Bladder microvascular endothelial cell (primary cell): Measurements from ENCODE around the gene OR6K2. TPM values are rescaled to one million over a fixed set of nuclear protein-coding genes. Genes with fewer than 3 reads are reported as not detected.

Experiments
- total RNA-seq: library from RNA; depleted of rRNA; stranded (reverse); fragments of >200 nt; gene quantifications from 2 replicates; pipeline ENCODE4 v1.2.3, GENCODE V29; 2014

OR6K2 gene, protein sequence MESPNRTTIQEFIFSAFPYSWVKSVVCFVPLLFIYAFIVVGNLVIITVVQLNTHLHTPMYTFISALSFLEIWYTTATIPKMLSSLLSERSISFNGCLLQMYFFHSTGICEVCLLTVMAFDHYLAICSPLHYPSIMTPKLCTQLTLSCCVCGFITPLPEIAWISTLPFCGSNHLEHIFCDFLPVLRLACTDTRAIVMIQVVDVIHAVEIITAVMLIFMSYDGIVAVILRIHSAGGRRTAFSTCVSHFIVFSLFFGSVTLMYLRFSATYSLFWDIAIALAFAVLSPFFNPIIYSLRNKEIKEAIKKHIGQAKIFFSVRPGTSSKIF
- total RNA-seq = not detected in 2 replicates

DNA sequence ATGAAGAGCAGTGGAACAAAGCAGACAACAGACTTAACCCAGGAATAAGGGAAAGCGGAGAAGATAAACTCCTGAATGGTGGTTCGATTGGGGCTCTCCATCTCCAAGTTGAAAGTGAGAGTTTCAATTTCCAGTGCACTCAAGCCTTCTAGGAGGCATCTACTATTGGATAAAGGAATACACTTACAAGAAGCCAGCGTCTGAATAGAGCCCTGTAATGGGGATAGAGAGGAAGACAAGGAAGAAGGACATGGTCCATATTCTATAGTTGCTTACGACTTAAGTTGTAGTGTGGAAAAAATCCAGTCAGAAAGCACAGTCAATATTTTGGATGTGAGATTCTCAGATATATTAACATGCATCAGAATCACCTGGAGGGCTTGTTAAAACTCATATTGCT is at the start of gene OR6K2:
OR6K2 (minus strand) TSS at position 101 of the 400 bp plus-strand sequence; CDS start at position 101, 0 bp downstream.

DNA sequence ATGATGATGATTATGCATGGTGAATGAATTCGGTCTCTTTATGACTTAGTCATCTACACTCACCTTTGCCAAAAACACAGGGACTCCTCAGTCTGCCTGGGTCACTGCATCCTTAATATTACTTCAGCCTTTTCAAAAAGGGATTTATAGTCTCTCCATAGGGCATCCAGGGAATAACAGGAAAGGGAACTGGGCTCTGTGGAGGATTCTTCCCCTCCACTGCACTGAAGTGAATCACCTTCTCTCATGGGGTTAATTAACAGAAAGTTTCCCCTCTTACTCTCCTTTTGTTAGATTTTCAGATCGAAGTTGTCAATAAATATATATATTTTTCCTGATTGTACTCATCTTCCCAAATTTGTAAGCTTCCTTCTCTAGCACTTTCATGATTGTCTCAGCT is 20.2 kb upstream of the OR6K2 start, which contains the start of gene OR6K3:
OR6K3 (minus strand) TSS at position 101 of the 400 bp plus-strand sequence. CDS start 2,605 bp downstream, outside the sequence.

DNA sequence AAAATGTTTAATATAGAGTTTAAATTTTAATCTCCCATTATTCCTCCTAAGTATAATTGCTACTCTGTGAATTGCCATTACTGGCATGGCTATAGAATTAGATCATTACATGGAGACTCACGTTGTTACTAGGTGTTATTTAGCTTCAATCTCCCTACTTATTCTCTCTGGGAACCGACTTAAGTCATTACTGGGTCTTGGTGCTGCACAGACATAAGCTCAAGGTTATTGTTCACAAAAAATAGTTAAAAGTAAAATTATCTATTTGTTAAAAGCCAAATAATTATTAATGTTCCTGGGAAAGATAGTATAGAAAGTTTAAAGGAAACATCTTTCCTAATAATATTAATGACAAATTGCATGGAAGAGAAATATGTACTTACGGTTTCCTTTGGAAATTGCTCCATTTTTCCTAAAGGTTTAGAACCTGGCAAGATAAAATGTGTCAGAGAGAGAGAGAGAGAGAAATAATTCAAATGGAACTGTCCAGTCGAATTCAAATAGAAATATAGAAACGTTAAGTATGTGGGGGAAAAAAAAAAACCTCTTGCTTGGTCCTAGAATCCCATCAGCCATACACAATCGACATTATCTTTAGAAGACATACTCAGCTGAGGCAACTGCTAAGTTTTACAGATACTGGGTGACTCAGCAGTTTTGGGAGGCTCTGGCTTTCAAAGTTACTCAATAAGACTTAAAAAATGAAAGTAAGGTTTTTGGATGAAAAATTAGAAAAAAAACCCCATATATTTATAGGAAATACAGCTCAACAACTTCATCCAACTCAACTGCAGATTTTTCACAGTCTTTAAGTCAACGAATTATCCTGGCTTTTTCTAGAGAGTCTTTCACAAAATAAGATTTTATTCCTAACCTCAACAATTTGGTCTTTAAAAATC is 14.1 kb downstream of the OR6K2 start, which contains the start of gene SPTA1:
SPTA1 (minus strand) TSS at position 605 of the 899 bp plus-strand sequence; CDS start at position 407, 198 bp downstream.

Other genes with a start within 250 kb of the OR6K2 start
- not detected in 2 replicates for gene OR10K1, start 238.8 kb downstream of the OR6K2 start, total RNA-seq
- not detected in 2 replicates for gene OR10R2, start 228.4 kb downstream of the OR6K2 start, total RNA-seq
- not detected in 2 replicates for gene OR6Y1, start 146.2 kb downstream of the OR6K2 start, total RNA-seq
- gene OR6P1, start 130.1 kb downstream of the OR6K2 start, total RNA-seq = not detected in 2 replicates
- not detected in 2 replicates for gene OR10X1, start 120.8 kb downstream of the OR6K2 start, total RNA-seq
- gene OR10Z1, start 95.4 kb downstream of the OR6K2 start, total RNA-seq = not detected in 2 replicates
- 1.3 and 2.1 TPM in 2 replicates for gene SPTA1, start 13.9 kb downstream of the OR6K2 start, total RNA-seq
- gene OR6K3, start 20.1 kb upstream of the OR6K2 start, total RNA-seq = not detected in 2 replicates
- not detected in 2 replicates for gene OR6K6, start 54.1 kb upstream of the OR6K2 start, total RNA-seq
- not detected in 2 replicates for gene OR6N1, start 71.5 kb upstream of the OR6K2 start, total RNA-seq
- not detected in 2 replicates for gene OR6N2, start 80.6 kb upstream of the OR6K2 start, total RNA-seq
- not detected in 2 replicates for gene MNDA, start 130.7 kb upstream of the OR6K2 start, total RNA-seq
- gene PYHIN1, start 230.9 kb upstream of the OR6K2 start, total RNA-seq = not detected in 2 replicates